HEK293 (cell line): ENCODE measurements around the gene MAP1S.

Experiments used
- BCL11B ChIP-seq: fragments of 450-650 bp; formaldehyde crosslinking; IDR thresholded peaks from 2 replicates; pipeline ENCODE4 v1.5.1; 2016; ENCODE audit warnings: low read depth, missing biosample characterization, missing genetic modification characterization
- GFI1B ChIP-seq: fragments of 450-650 bp; formaldehyde crosslinking; IDR thresholded peaks from 2 replicates; pipeline ENCODE4 v1.5.1; 2016; ENCODE audit warnings: missing biosample characterization, missing genetic modification characterization
- GLIS1 ChIP-seq: fragments of 450-650 bp; formaldehyde crosslinking; IDR thresholded peaks from 2 replicates; pipeline ENCODE4 v1.5.1; 2016; ENCODE audit warnings: missing biosample characterization, missing genetic modification characterization
- PRDM10 ChIP-seq: fragments of 450-650 bp; formaldehyde crosslinking; IDR thresholded peaks from 2 replicates; pipeline ENCODE4 v1.5.1; 2016; ENCODE audit warnings: missing biosample characterization, missing genetic modification characterization
- PRDM4 ChIP-seq: fragments of 450-650 bp; formaldehyde crosslinking; IDR thresholded peaks from 2 replicates; pipeline ENCODE4 v1.5.1; 2017; ENCODE audit warnings: missing biosample characterization, missing genetic modification characterization
- PRDM6 ChIP-seq: fragments of 450-650 bp; formaldehyde crosslinking; IDR thresholded peaks from 2 replicates; pipeline ENCODE4 v1.5.1; 2017; ENCODE audit warnings: missing biosample characterization, missing genetic modification characterization
- RBAK ChIP-seq: fragments of 450-650 bp; formaldehyde crosslinking; IDR thresholded peaks from 2 replicates; pipeline ENCODE4 v1.5.1; 2016; ENCODE audit warnings: missing biosample characterization, missing genetic modification characterization
- YY2 ChIP-seq: fragments of 450-650 bp; formaldehyde crosslinking; IDR thresholded peaks from 2 replicates; pipeline ENCODE4 v1.5.1; 2016; ENCODE audit warnings: missing biosample characterization, missing genetic modification characterization
- ZBTB6 ChIP-seq: fragments of 450-650 bp; formaldehyde crosslinking; IDR thresholded peaks from 2 replicates; pipeline ENCODE4 v1.5.1; 2017; ENCODE audit warnings: missing biosample characterization, missing genetic modification characterization
- ZBTB8A ChIP-seq: fragments of 450-650 bp; formaldehyde crosslinking; IDR thresholded peaks from 2 replicates; pipeline ENCODE4 v1.5.1; 2016; ENCODE audit warnings: missing biosample characterization, missing genetic modification characterization
- ZFP3 ChIP-seq: fragments of 450-650 bp; formaldehyde crosslinking; IDR thresholded peaks from 2 replicates; pipeline ENCODE4 v1.5.1; 2016; ENCODE audit warnings: low read depth, missing biosample characterization, missing genetic modification characterization
- ZNF174 ChIP-seq: fragments of 450-650 bp; formaldehyde crosslinking; IDR thresholded peaks from 2 replicates; pipeline ENCODE4 v1.5.0; 2017; ENCODE audit warnings: missing biosample characterization, mild to moderate bottlenecking, missing genetic modification characterization
- ZNF18 ChIP-seq: fragments of 450-650 bp; formaldehyde crosslinking; IDR thresholded peaks from 2 replicates; pipeline ENCODE4 v1.5.1; 2016; ENCODE audit warnings: missing biosample characterization, missing genetic modification characterization
- ZNF19 ChIP-seq: fragments of 450-650 bp; formaldehyde crosslinking; IDR thresholded peaks from 2 replicates; pipeline ENCODE4; 2016; ENCODE audit warnings: missing biosample characterization, missing genetic modification characterization, low read depth
- ZNF2 ChIP-seq: fragments of 450-650 bp; formaldehyde crosslinking; IDR thresholded peaks from 2 replicates; pipeline ENCODE4 v1.5.1; 2016; ENCODE audit warnings: missing biosample characterization, missing genetic modification characterization
- ZNF214 ChIP-seq: fragments of 450-650 bp; formaldehyde crosslinking; IDR thresholded peaks from 2 replicates; pipeline ENCODE4 v1.5.1; 2017; ENCODE audit warnings: missing biosample characterization, mild to moderate bottlenecking, missing genetic modification characterization, borderline replicate concordance
- ZNF221 ChIP-seq: fragments of 450-650 bp; formaldehyde crosslinking; IDR thresholded peaks from 2 replicates; pipeline ENCODE4 v1.5.1; 2017; ENCODE audit warnings: missing biosample characterization, missing genetic modification characterization, borderline replicate concordance
- ZNF26 ChIP-seq: fragments of 450-650 bp; formaldehyde crosslinking; IDR thresholded peaks from 2 replicates; pipeline ENCODE4 v1.5.1; 2016; ENCODE audit warnings: missing biosample characterization, missing genetic modification characterization
- ZNF366 ChIP-seq: fragments of 450-650 bp; formaldehyde crosslinking; conservative IDR thresholded peaks from 2 replicates; pipeline ENCODE4 v1.5.1; 2016; ENCODE audit warnings: missing biosample characterization, missing genetic modification characterization
- ZNF416 ChIP-seq: fragments of 450-650 bp; formaldehyde crosslinking; IDR thresholded peaks from 2 replicates; pipeline ENCODE4 v1.5.1; 2016; ENCODE audit warnings: missing biosample characterization, missing genetic modification characterization
- ZNF449 ChIP-seq: fragments of 450-650 bp; formaldehyde crosslinking; IDR thresholded peaks from 2 replicates; pipeline ENCODE4 v1.5.1; 2017; ENCODE audit warnings: missing biosample characterization, mild to moderate bottlenecking, missing genetic modification characterization, moderate library complexity
- ZNF549 ChIP-seq: fragments of 450-650 bp; IDR thresholded peaks from 2 replicates; pipeline ENCODE4 v1.5.1; 2018; ENCODE audit warnings: missing biosample characterization, missing genetic modification characterization, mild to moderate bottlenecking, inconsistent platforms, moderate library complexity
- ZNF585B ChIP-seq: fragments of 450-650 bp; formaldehyde crosslinking; IDR thresholded peaks from 2 replicates; pipeline ENCODE4 v1.5.1; 2016; ENCODE audit warnings: missing biosample characterization, missing genetic modification characterization
- ZNF621 ChIP-seq: fragments of 450-650 bp; formaldehyde crosslinking; IDR thresholded peaks from 2 replicates; pipeline ENCODE4 v1.5.1; 2017; ENCODE audit warnings: missing biosample characterization, missing genetic modification characterization
- ZNF654 ChIP-seq: fragments of 450-650 bp; formaldehyde crosslinking; IDR thresholded peaks from 2 replicates; pipeline ENCODE4 v1.5.1; 2016; ENCODE audit warnings: low read depth, missing biosample characterization, missing genetic modification characterization
- ZSCAN16 ChIP-seq: fragments of 450-650 bp; formaldehyde crosslinking; IDR thresholded peaks from 2 replicates; pipeline ENCODE4 v1.5.1; 2016; ENCODE audit warnings: missing biosample characterization, missing genetic modification characterization

MAP1S gene

GRCh38 chr19:17718947-17719711 lies at the start of gene MAP1S (continued):
- TF ChIP-seq ZNF221 (tag by site-specific recombination) (no peak), ZNF214 (tag by site-specific recombination) (no peak), ZNF174 (tag by site-specific recombination) (no peak), ZNF366 (tag by site-specific recombination) (no peak), ZNF19 (no peak), GLIS1 (tag by site-specific recombination) (0 out of 2 replicates have a peak, but pooled peaks have one; percentile 5), PRDM6 (tag by site-specific recombination) (no peak), BCL11B (tag by site-specific recombination) (peak; percentile 64; the same call in 1 of the 2 replicates), PRDM4 (tag by site-specific recombination) (no peak), ZNF585B (no peak), ZSCAN16 (tag by site-specific recombination) (no peak), ZNF449 (tag by site-specific recombination) (no peak; the same call in 1 of the 2 replicates), ZFP3 (tag by site-specific recombination) (peak; percentile 99), ZNF26 (tag by site-specific recombination) (no peak), YY2 (tag by site-specific recombination) (peak; percentile 64; the same call in 1 of the 2 replicates), GFI1B (tag by site-specific recombination) (no peak), ZNF621 (tag by site-specific recombination) (no peak), ZNF18 (tag by site-specific recombination) (no peak), ZNF549 (tag by site-specific recombination) (no peak), RBAK (no peak), ZNF654 (tag by site-specific recombination) (no peak), ZBTB8A (tag by site-specific recombination) (peak; percentile 72), ZNF2 (tag by site-specific recombination) (peak; percentile 39; the same call in 1 of the 2 replicates), ZNF416 (tag by site-specific recombination) (no peak), PRDM10 (tag by site-specific recombination) (peak; percentile 74), ZBTB6 (tag by site-specific recombination) (no peak)
